ENCODE results near the gene PPY.
"Not testable (repeated sequence)": the region's sequence is repeated elsewhere in the genome, so short reads cannot be mapped to it uniquely, and the experiment has no call there.

PPY gene

GRCh38 chr17:43905985-43906852 lies 36.1 kb downstream of the PPY start:
- DNase-seq (ENCODE audit: low read depth in 2 of 2, low spot score in 1 of 2) = no peak

- no peak for DNase-seq (ENCODE audit: low read depth in 2 of 2, low spot score in 1 of 2)
Observed at GRCh38 chr17:43905400-43905984, 36.8 kb downstream of the PPY start.

GRCh38 chr17:43901861-43902589 lies 40.3 kb downstream of the PPY start:
- DNase-seq (ENCODE audit: low read depth in 2 of 2, low spot score in 1 of 2) = no peak

GRCh38 chr17:43900858-43901754 lies 41.2 kb downstream of the PPY start:
- DNase-seq (ENCODE audit: low read depth in 2 of 2, low spot score in 1 of 2) = no peak

- DNase-seq (ENCODE audit: low read depth in 2 of 2, low spot score in 1 of 2) = peak; percentile 53 to 55
Observed at GRCh38 chr17:43900183-43900857, 42.0 kb downstream of the PPY start.

GRCh38 chr17:43898446-43898845 lies 43.8 kb downstream of the PPY start:
- no peak for DNase-seq (ENCODE audit: low read depth in 2 of 2, low spot score in 1 of 2)

GRCh38 chr17:43897831-43898230 lies 44.4 kb downstream of the PPY start:
- no peak for DNase-seq (ENCODE audit: low read depth in 2 of 2, low spot score in 1 of 2)

GRCh38 chr17:43894494-43894893 lies 47.8 kb downstream of the PPY start:
- DNase-seq (ENCODE audit: low read depth in 2 of 2, low spot score in 1 of 2) = not testable (repeated sequence)

- DNase-seq (ENCODE audit: low read depth in 2 of 2, low spot score in 1 of 2) = no peak
Observed at GRCh38 chr17:43892647-43892952, 49.7 kb downstream of the PPY start.

GRCh38 chr17:43891851-43892646 lies 50.2 kb downstream of the PPY start:
- no peak for DNase-seq (ENCODE audit: low read depth in 2 of 2, low spot score in 1 of 2)
